IMR-90 (cell line): ENCODE measurements around the gene CCDC18. TPM values are rescaled to one million over a fixed set of nuclear protein-coding genes. Genes with fewer than 3 reads are reported as not detected.

Experiments
- ATAC-seq: fragments of 200-7000 bp; cut with Tn5 transposase; 2 replicates; pipeline ENCODE4 v1.9.1; 2020; ENCODE audit warnings: low read depth, mild to moderate bottlenecking, moderate library complexity
- BruUV-seq: library from RNA; stranded (reverse); fragments of 400-500 nt; replicated peaks from 2 replicates; lab custom pipeline; 2021; lab: Mats Ljungman, UMichigan
- CTCF ChIA-PET: fragments of 300-600 bp; formaldehyde crosslinking; extraction: SDS; loops from one replicate; lab custom pipeline; 2021; ENCODE audit warnings: antibody characterized with exemption; lab: Yijun Ruan, JAX
- POLR2A ChIA-PET: fragments of 300-600 bp; sonication (Branson Sonifier 250); formaldehyde crosslinking; loops from one replicate; lab custom pipeline; 2022; ENCODE audit warnings: antibody characterized with exemption; ENCODE audit not compliant: unreplicated experiment; lab: Charles Lee
- DNase-seq: peaks from one replicate; pipeline ENCODE4 v3.0.0; 2013
- H2AFZ ChIP-seq: replicated peaks from 2 replicates; pipeline ENCODE3; 2013; ENCODE audit warnings: low read length, mild to moderate bottlenecking; ENCODE audit not compliant: poor library complexity
- H2AK5ac ChIP-seq: 2 replicates; pipeline ENCODE4 v1.6.1; 2013; ENCODE audit warnings: low read depth, low read length, inconsistent platforms
- H2AK9ac ChIP-seq: replicated peaks from 2 replicates; pipeline ENCODE3; 2013; ENCODE audit warnings: mild to moderate bottlenecking, low read depth, low read length, moderate library complexity; ENCODE audit not compliant: poor library complexity
- H2BK120ac ChIP-seq: 2 replicates; pipeline ENCODE4 v1.6.1; 2013; ENCODE audit warnings: low read depth, low read length, inconsistent platforms
- H2BK15ac ChIP-seq: 3 replicates; pipeline ENCODE4 v1.6.1; 2013; ENCODE audit warnings: low read depth, low read length, inconsistent platforms
- H2BK20ac ChIP-seq: 2 replicates; pipeline ENCODE4 v1.6.1; 2013; ENCODE audit warnings: low read depth, mild to moderate bottlenecking, inconsistent platforms, low read length, moderate library complexity
- H2BK5ac ChIP-seq: 2 replicates; pipeline ENCODE4 v1.6.1; 2013; ENCODE audit warnings: mild to moderate bottlenecking, low read depth, low read length, inconsistent platforms; ENCODE audit not compliant: poor library complexity, severe bottlenecking
- H3K14ac ChIP-seq: replicated peaks from 2 replicates; pipeline ENCODE4 v1.6.1; 2013; ENCODE audit warnings: low read depth, low read length, inconsistent platforms
- H3K18ac ChIP-seq: 2 replicates; pipeline ENCODE4 v1.6.1; 2013; ENCODE audit warnings: low read depth, low read length, control low read depth
- H3K23ac ChIP-seq: 2 replicates; pipeline ENCODE4 v1.6.1; 2013; ENCODE audit warnings: low read depth, low read length, inconsistent platforms
- H3K27ac ChIP-seq: 2 replicates; pipeline ENCODE4 v1.5.1; 2013; ENCODE audit warnings: mild to moderate bottlenecking, control low read depth, low read length; ENCODE audit not compliant: insufficient read depth
- H3K27me3 ChIP-seq: 2 replicates; pipeline ENCODE4 v1.6.1; 2013; ENCODE audit warnings: low read length; ENCODE audit not compliant: control insufficient read depth, insufficient read depth
- H3K36me3 ChIP-seq: 2 replicates; pipeline ENCODE4 v1.6.1; 2013; ENCODE audit warnings: low read length, mixed read lengths; ENCODE audit not compliant: control insufficient read depth, insufficient read depth
- H3K4ac ChIP-seq: 2 replicates; pipeline ENCODE4 v1.6.1; 2013; ENCODE audit warnings: low read depth, low read length, inconsistent platforms
- H3K4me1 ChIP-seq: 2 replicates; pipeline ENCODE4 v1.6.1; 2013; ENCODE audit warnings: low read length, mixed read lengths; ENCODE audit not compliant: control insufficient read depth, insufficient read depth
- H3K4me2 ChIP-seq: 2 replicates; pipeline ENCODE4 v1.6.1; 2013; ENCODE audit warnings: low read depth, mild to moderate bottlenecking, control low read depth, low read length, moderate library complexity
- H3K4me3 ChIP-seq: 2 replicates; pipeline ENCODE4 v1.5.1; 2013; ENCODE audit warnings: low read depth, mild to moderate bottlenecking, control low read depth, low read length, moderate library complexity; ENCODE audit not compliant: insufficient read depth
- H3K56ac ChIP-seq: 2 replicates; pipeline ENCODE4 v1.6.1; 2013; ENCODE audit warnings: low read length, inconsistent platforms; ENCODE audit not compliant: insufficient read depth; ENCODE audit errors: extremely low read depth
- H3K79me1 ChIP-seq, 2 experiments: 2 replicates each; pipeline ENCODE4 v1.6.1; 2013; ENCODE audit warnings: low read length in 2 of 2, inconsistent platforms in 1 of 2, low read depth in 1 of 2
- H3K9ac ChIP-seq: 2 replicates; pipeline ENCODE4 v1.6.1; 2013; ENCODE audit warnings: low read depth, low read length, control low read depth
- H3K9me1 ChIP-seq: 2 replicates; pipeline ENCODE4 v1.6.1; 2013; ENCODE audit warnings: low read length, inconsistent platforms; ENCODE audit not compliant: insufficient read depth
- H3K9me3 ChIP-seq: 2 replicates; pipeline ENCODE4 v1.6.1; 2013; ENCODE audit warnings: low read length; ENCODE audit not compliant: control insufficient read depth, insufficient read depth
- H4K20me1 ChIP-seq: 2 replicates; pipeline ENCODE4 v1.6.1; 2013; ENCODE audit warnings: low read length, inconsistent platforms; ENCODE audit not compliant: insufficient read depth
- H4K5ac ChIP-seq: 2 replicates; pipeline ENCODE4 v1.6.1; 2013; ENCODE audit warnings: mild to moderate bottlenecking, low read depth, low read length, control low read depth
- H4K8ac ChIP-seq, 2 experiments: 2 replicates each; pipeline ENCODE4 v1.6.1; 2013; ENCODE audit warnings: low read depth in 2 of 2, low read length in 2 of 2, control low read depth in 1 of 2, inconsistent platforms in 1 of 2
- H4K91ac ChIP-seq: 2 replicates; pipeline ENCODE4 v1.6.1; 2013; ENCODE audit warnings: low read depth, low read length, inconsistent platforms; ENCODE audit not compliant: insufficient read depth
- BHLHE40 ChIP-seq: fragments of 150-350 bp; IDR thresholded peaks from 2 replicates; pipeline ENCODE4 v1.6.1; 2016; ENCODE audit warnings: mild to moderate bottlenecking, low read depth, low read length
- CHD1 ChIP-seq: IDR thresholded peaks from 2 replicates; pipeline ENCODE4 v1.6.1; 2012; ENCODE audit warnings: low read depth, low read length, improper control_type of control experiment
- FOS ChIP-seq: fragments of 150-350 bp; IDR thresholded peaks from 2 replicates; pipeline ENCODE4 v1.6.1; 2016; ENCODE audit warnings: low read depth, low read length
- MAFK ChIP-seq: IDR thresholded peaks from 2 replicates; pipeline ENCODE4 v1.6.1; 2012; ENCODE audit warnings: low read depth, low read length, improper control_type of control experiment
- NFE2L2 ChIP-seq: fragments of 150-350 bp; IDR thresholded peaks from 2 replicates; pipeline ENCODE4 v1.6.1; 2016; ENCODE audit warnings: low read depth, mild to moderate bottlenecking, low read length
- POLR2A ChIP-seq: IDR thresholded peaks from 2 replicates; pipeline ENCODE4 v1.6.1; 2012; ENCODE audit warnings: mild to moderate bottlenecking, low read depth, low read length
- RAD21 ChIP-seq: IDR thresholded peaks from 2 replicates; pipeline ENCODE4 v1.6.1; 2012; ENCODE audit warnings: low read length, improper control_type of control experiment
- RCOR1 ChIP-seq: IDR thresholded peaks from 2 replicates; pipeline ENCODE4 v1.6.1; 2012; ENCODE audit warnings: mild to moderate bottlenecking, low read length, improper control_type of control experiment; ENCODE audit not compliant: insufficient replicate concordance
- SMC3 ChIP-seq: fragments of 150-350 bp; IDR thresholded peaks from 2 replicates; pipeline ENCODE4 v1.6.1; 2016; ENCODE audit warnings: low read depth, mild to moderate bottlenecking, antibody characterized with exemption, low read length, moderate library complexity
- USF2 ChIP-seq: fragments of 150-350 bp; IDR thresholded peaks from 2 replicates; pipeline ENCODE4 v1.6.1; 2017; ENCODE audit warnings: mild to moderate bottlenecking, antibody characterized with exemption, low read length, low read depth
- WGBS, 2 experiments: methylation state at CpG; one replicate each; pipeline versions ENCODE4 v1.1.5 to v1.1.7; 2013; ENCODE audit warnings: missing lambda C conversion rate in 2 of 2; ENCODE audit not compliant: insufficient read length in 1 of 2; ENCODE audit errors: extremely low coverage in 2 of 2; 5-methylcytosine and 5-hydroxymethylcytosine counted together
- dilution Hi-C: fragments of 300-500 bp; cut with HindIII; formaldehyde crosslinking; loops from one replicate; pipeline ENCODE4 v1.14.3; 2018; ENCODE audit warnings: low sequenced_read_pairs; ENCODE audit not compliant: unreplicated experiment
- in situ Hi-C: fragments of 300-500 bp; cut with MboI; formaldehyde crosslinking; loops from 3 replicates; pipeline ENCODE4 v1.14.3; 2019; ENCODE audit warnings: low sequenced_read_pairs, inconsistent platforms, mixed read lengths
- intact Hi-C: fragments of 100-400 bp; cut with micrococcal nuclease; formaldehyde crosslinking; loops from 2 replicates; pipeline ENCODE4 v1.10.0; 2022
- polyA plus RNA-seq, 3 experiments: library from polyadenylated mRNA; depleted of rRNA; stranded (reverse); fragments of >200 nt; gene quantifications; 2 replicates each; pipeline ENCODE4 v1.2.3, GENCODE V29; 2012; ENCODE audit warnings: low replicate concordance in 1 of 3
- total RNA-seq: library from RNA; depleted of rRNA; stranded (reverse); fragments of >200 nt; gene quantifications from 2 replicates; pipeline ENCODE4 v1.2.3, GENCODE V29; 2012
- TF ChIP-seq, protein P1 (sequence below): fragments of 150-350 bp; IDR thresholded peaks from 2 replicates; pipeline ENCODE4 v1.6.1; 2016; ENCODE audit warnings: low read depth, mild to moderate bottlenecking, low read length, moderate library complexity, borderline replicate concordance

CCDC18 gene
- total and polyA plus RNA-seq, 2 of the 4 experiments (the other 2 are of a cell fraction) = 5.5 to 7.3 TPM

- H3K23ac ChIP-seq = no peak overlapping the region
- no peaks in the 10 kb centered on the region; the same call in 1 of the 2 replicates for H3K4me1 ChIP-seq
- H3K56ac ChIP-seq = no peak overlapping the region
- H4K8ac ChIP-seq = no peak overlapping the region
- dilution Hi-C loops = no loop called here
- peaks cover 6% of the 10 kb centered on the region for H3K36me3 ChIP-seq
- BruUV-seq = no TSS peak
- no peak overlapping the region for H2AK9ac ChIP-seq
- no peak overlapping the region for H3K18ac ChIP-seq
- no peak overlapping the region for H2BK20ac ChIP-seq
- intact Hi-C loops = no loop called here
- H3K4me2 ChIP-seq = no peak overlapping the region
- H3K79me1 ChIP-seq = no peaks in the 10 kb centered on the region
- no peak overlapping the region for H3K4me3 ChIP-seq
- no peaks in the 10 kb centered on the region for H3K27me3 ChIP-seq
- H2BK15ac ChIP-seq = no peak overlapping the region
- H2BK5ac ChIP-seq = no peak overlapping the region
- WGBS, 2 experiments = 100% methylated on average over 3 of the region's 6 CpGs; no CpG with 5 or more reads in 1 of the 2 experiments
- no peak overlapping the region for H4K91ac ChIP-seq
- H3K27ac ChIP-seq = no peak overlapping the region
- ATAC-seq = no peak
- no peak overlapping the region for H3K4ac ChIP-seq
- H2AFZ ChIP-seq = no peak overlapping the region
- H3K9ac ChIP-seq = no peak overlapping the region
- CTCF ChIA-PET = no interaction called here
- in situ Hi-C loops = no loop called here
- no peak overlapping the region for H2BK120ac ChIP-seq
- TF ChIP-seq POLR2A (no peak), RAD21 (no peak), MAFK (no peak), SMC3 (no peak), RCOR1 (no peak), CHD1 (no peak), BHLHE40 (no peak), USF2 (no peak), NFE2L2 (no peak), FOS (no peak)
- TF ChIP-seq, protein P1, sequence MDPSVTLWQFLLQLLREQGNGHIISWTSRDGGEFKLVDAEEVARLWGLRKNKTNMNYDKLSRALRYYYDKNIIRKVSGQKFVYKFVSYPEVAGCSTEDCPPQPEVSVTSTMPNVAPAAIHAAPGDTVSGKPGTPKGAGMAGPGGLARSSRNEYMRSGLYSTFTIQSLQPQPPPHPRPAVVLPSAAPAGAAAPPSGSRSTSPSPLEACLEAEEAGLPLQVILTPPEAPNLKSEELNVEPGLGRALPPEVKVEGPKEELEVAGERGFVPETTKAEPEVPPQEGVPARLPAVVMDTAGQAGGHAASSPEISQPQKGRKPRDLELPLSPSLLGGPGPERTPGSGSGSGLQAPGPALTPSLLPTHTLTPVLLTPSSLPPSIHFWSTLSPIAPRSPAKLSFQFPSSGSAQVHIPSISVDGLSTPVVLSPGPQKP = no peak
- no peaks in the 10 kb centered on the region for H3K9me3 ChIP-seq
- no peak overlapping the region for H3K14ac ChIP-seq
- H3K9me1 ChIP-seq = 0 out of 2 replicates have a peak, but pooled peaks cover 3% of the 10 kb centered on the region
- no peak overlapping the region for H4K5ac ChIP-seq
- H2AK5ac ChIP-seq = no peak overlapping the region
- POLR2A ChIA-PET = no interaction called here
- DNase-seq = no peak
- H4K20me1 ChIP-seq = no peaks in the 10 kb centered on the region
These were observed 38.9 kb downstream of the CCDC18 start for GRCh38 chr1:93219443-93219842.
